SK-N-SH (cell line): ENCODE data around the gene S1PR1. TPM values are rescaled to one million over a fixed set of nuclear protein-coding genes. Genes with fewer than 3 reads are reported as not detected.

Source experiments
- CTCF ChIA-PET: fragments of 300-600, 350-600 bp; formaldehyde crosslinking; extraction: SDS; loops from one replicate; lab custom pipeline; 2021; lab: Yijun Ruan, JAX
- POLR2A ChIA-PET: fragments of 350-600 bp; sonication (Branson Sonifier 250); formaldehyde crosslinking; extraction: SDS; loops from one replicate; lab custom pipeline; 2020; ENCODE audit warnings: antibody characterized with exemption, inconsistent platforms; lab: Yijun Ruan, JAX
- DNase-seq: peaks from one replicate; pipeline ENCODE4 v3.0.0; 2012
- H2AFZ ChIP-seq: fragments of 200-600 bp; sonication (generic); 2 replicates; pipeline ENCODE4 v1.8.1; 2016; ENCODE audit warnings: antibody characterized with exemption, mild to moderate bottlenecking, low read depth
- H3F3A ChIP-seq: fragments of 200-600 bp; sonication (generic); replicated peaks from 2 replicates; pipeline ENCODE3; 2016; ENCODE audit warnings: antibody characterized with exemption, mild to moderate bottlenecking; ENCODE audit not compliant: insufficient read depth
- H3K27ac ChIP-seq, 2 experiments: fragments of 200-500 bp in 1 of 2; fragments of 200-600 bp in 1 of 2; sonication (Bioruptor generic) in 1 of 2; sonication (generic), shearing (Covaris generic) in 1 of 2; 2 replicates each; pipeline versions ENCODE4 v1.5.1 to v1.6.1; 2014 to 2016; ENCODE audit warnings: low read depth in 2 of 2, inconsistent platforms in 1 of 2, low read length in 1 of 2, mild to moderate bottlenecking in 1 of 2, mixed read lengths in 1 of 2
- H3K27me3 ChIP-seq: fragments of 200-600 bp; sonication (generic), shearing (Covaris generic); 2 replicates; pipeline ENCODE4 v1.6.1; 2016; ENCODE audit warnings: mixed run types; ENCODE audit not compliant: insufficient read depth
- H3K36me3 ChIP-seq, 2 experiments: fragments of 200-500 bp in 1 of 2; fragments of 200-600 bp in 1 of 2; sonication (Bioruptor generic) in 1 of 2; sonication (generic) in 1 of 2; replicated peaks in 1 of 2; 2 replicates each; pipeline versions ENCODE3 to v1.5.1; 2014 to 2016; ENCODE audit warnings: low read length in 1 of 2, mild to moderate bottlenecking in 1 of 2; ENCODE audit not compliant: insufficient read depth in 2 of 2, control insufficient read depth in 1 of 2
- H3K4me1 ChIP-seq, 2 experiments: fragments of 200-500 bp in 1 of 2; fragments of 200-600 bp in 1 of 2; sonication (Bioruptor generic) in 1 of 2; sonication (generic), shearing (Covaris generic) in 1 of 2; 2 replicates each; pipeline versions ENCODE4 v1.5.1 to v1.6.1; 2014 to 2016; ENCODE audit warnings: low read depth in 1 of 2, low read length in 1 of 2, mixed run types in 1 of 2; ENCODE audit not compliant: insufficient read depth in 2 of 2, control insufficient read depth in 1 of 2
- H3K4me2 ChIP-seq: fragments of 200-600 bp; sonication (generic), shearing (Covaris generic); 2 replicates; pipeline ENCODE4 v1.6.1; 2017; ENCODE audit warnings: mixed run types
- H3K4me3 ChIP-seq, 2 experiments: fragments of 200-500 bp in 1 of 2; fragments of 200-600 bp in 1 of 2; sonication (Bioruptor generic) in 1 of 2; sonication (generic), shearing (Covaris generic) in 1 of 2; 2 replicates each; pipeline versions ENCODE4 v1.5.1 to v1.8.1; 2014 to 2016; ENCODE audit warnings: low read depth in 2 of 2, inconsistent platforms in 1 of 2, low read length in 1 of 2, mild to moderate bottlenecking in 1 of 2, mixed read lengths in 1 of 2, moderate library complexity in 1 of 2
- H3K79me2 ChIP-seq: fragments of 200-600 bp; sonication (generic); 2 replicates; pipeline ENCODE4 v1.8.1; 2017; ENCODE audit warnings: mild to moderate bottlenecking; ENCODE audit not compliant: insufficient read depth
- H3K9ac ChIP-seq: fragments of 200-600 bp; sonication (generic); 2 replicates; pipeline ENCODE4 v1.6.1; 2017; ENCODE audit warnings: mixed run types
- H3K9me2 ChIP-seq: fragments of 200-600 bp; sonication (generic); 2 replicates; pipeline ENCODE4 v1.6.1; 2017; ENCODE audit warnings: mixed run types
- H3K9me3 ChIP-seq: fragments of 200-600 bp; sonication (generic); 2 replicates; pipeline ENCODE4 v1.6.1; 2017; ENCODE audit warnings: mixed run types, mild to moderate bottlenecking, moderate library complexity
- H4K20me1 ChIP-seq: fragments of 200-600 bp; sonication (generic); 2 replicates; pipeline ENCODE4 v1.6.1; 2017; ENCODE audit warnings: mild to moderate bottlenecking, mixed run types; ENCODE audit not compliant: insufficient read depth
- ELF1 ChIP-seq: IDR thresholded peaks from 2 replicates; pipeline ENCODE4 v1.4.0; 2012
- EP300 ChIP-seq, 2 experiments: IDR thresholded peaks; 2 replicates each; pipeline versions ENCODE4 v1.4.0 to v1.6.1; 2012; ENCODE audit warnings: borderline replicate concordance in 1 of 2, low read depth in 1 of 2, low read length in 1 of 2
- EZH2phosphoT487 ChIP-seq: fragments of 200-600 bp; sonication (generic); IDR thresholded peaks from 2 replicates; pipeline ENCODE4 v1.6.1; 2017; ENCODE audit warnings: low read depth, mixed run types, mild to moderate bottlenecking, antibody characterized with exemption, moderate library complexity, borderline replicate concordance
- FOSL2 ChIP-seq: IDR thresholded peaks from 2 replicates; pipeline ENCODE4 v1.4.0; 2012; ENCODE audit warnings: low read depth, mild to moderate bottlenecking, moderate library complexity, borderline replicate concordance
- FOXJ3 ChIP-seq: sonication (generic); formaldehyde crosslinking; IDR thresholded peaks from 2 replicates; pipeline ENCODE4 v1.5.1; 2020; ENCODE audit warnings: mild to moderate bottlenecking, missing genetic modification reagents
- FOXM1 ChIP-seq: IDR thresholded peaks from 2 replicates; pipeline ENCODE4 v1.4.0; 2012; ENCODE audit warnings: low read depth, mild to moderate bottlenecking
- GABPA ChIP-seq: IDR thresholded peaks from 2 replicates; pipeline ENCODE4 v1.4.0; 2012; ENCODE audit warnings: low read depth, mild to moderate bottlenecking
- GATA2 ChIP-seq: sonication (generic); formaldehyde crosslinking; IDR thresholded peaks from 2 replicates; pipeline ENCODE4 v1.5.0; 2020; ENCODE audit warnings: mild to moderate bottlenecking, missing genetic modification reagents
- IRF3 ChIP-seq: fragments of 150-350 bp; IDR thresholded peaks from 2 replicates; pipeline ENCODE4 v1.6.1; 2016; ENCODE audit warnings: mild to moderate bottlenecking, low read depth, low read length
- JUND ChIP-seq: IDR thresholded peaks from 2 replicates; pipeline ENCODE4 v1.4.0; 2012
- MAX ChIP-seq: IDR thresholded peaks from 2 replicates; pipeline ENCODE4 v1.4.0; 2012; ENCODE audit warnings: low read depth
- MEF2A ChIP-seq: IDR thresholded peaks from 2 replicates; pipeline ENCODE4 v1.4.0; 2012; ENCODE audit warnings: low read depth, borderline replicate concordance
- MXI1 ChIP-seq: IDR thresholded peaks from 2 replicates; pipeline ENCODE4 v1.6.1; 2012; ENCODE audit warnings: mild to moderate bottlenecking, low read depth, low read length, improper control_type of control experiment
- POLR2AphosphoS5 ChIP-seq: IDR thresholded peaks from 2 replicates; pipeline ENCODE4 v1.6.1; 2012; ENCODE audit warnings: low read depth, low read length
- RCOR1 ChIP-seq: fragments of 150-350 bp; IDR thresholded peaks from 2 replicates; pipeline ENCODE4 v1.6.1; 2017; ENCODE audit warnings: antibody characterized with exemption, low read length
- RXRA ChIP-seq: IDR thresholded peaks from 2 replicates; pipeline ENCODE4 v1.4.0; 2012; ENCODE audit warnings: low read depth, mild to moderate bottlenecking, borderline replicate concordance
- SIN3A ChIP-seq: IDR thresholded peaks from 2 replicates; pipeline ENCODE4 v1.6.1; 2012; ENCODE audit warnings: low read depth, mild to moderate bottlenecking, low read length, moderate library complexity, borderline replicate concordance
- TAF1 ChIP-seq: IDR thresholded peaks from 2 replicates; pipeline ENCODE4 v1.6.1; 2012; ENCODE audit warnings: low read depth, mild to moderate bottlenecking, low read length, moderate library complexity, borderline replicate concordance
- TEAD4 ChIP-seq: IDR thresholded peaks from 2 replicates; pipeline ENCODE4 v1.4.0; 2012; ENCODE audit warnings: mild to moderate bottlenecking, borderline replicate concordance; ENCODE audit not compliant: insufficient read depth
- USF2 ChIP-seq: fragments of 150-350 bp; IDR thresholded peaks from 2 replicates; pipeline ENCODE4 v1.6.1; 2017; ENCODE audit warnings: antibody characterized with exemption, low read length, low read depth, borderline replicate concordance
- WGBS: methylation state at CpG from one replicate; pipeline ENCODE4 v1.1.6; 2017; ENCODE audit warnings: low lambda C conversion rate; 5-methylcytosine and 5-hydroxymethylcytosine counted together
- polyA plus RNA-seq, 3 experiments: library from polyadenylated mRNA; depleted of rRNA; stranded (reverse); fragments of >200 nt; gene quantifications; 2 replicates each; pipeline ENCODE4 v1.2.3, GENCODE V29; 2012
- TF ChIP-seq, protein P1 (sequence below): IDR thresholded peaks from 2 replicates; pipeline ENCODE4; 2012

Gene S1PR1
- polyA plus RNA-seq, 1 of the 3 experiments (the other 2 are of a cell fraction), result 5.9 TPM

- Histone ChIP-seq H4K20me1 (no peaks in the 10 kb centered on the region), H3K79me2 (no peaks in the 10 kb centered on the region), H3K9me3 (no peaks in the 10 kb centered on the region), H3K4me3 (no peak overlapping the region), H3K9ac (no peak overlapping the region), H3K36me3 (no peaks in the 10 kb centered on the region), H2AFZ (no peak overlapping the region), H3K27me3 (no peaks in the 10 kb centered on the region), H3K4me2 (no peak overlapping the region), H3K4me1 (peaks cover 0 to 3% of the 10 kb centered on the region in 2 experiments; a peak in 1 of 4 replicates), H3F3A (no peaks in the 10 kb centered on the region), H3K9me2 (no peaks in the 10 kb centered on the region), H3K27ac (no peak overlapping the region)
- POLR2A ChIA-PET, result no interaction called here
- no peak for DNase-seq
- TF ChIP-seq GABPA, result no peak
- TF ChIP-seq FOSL2, result no peak
- no peak for TF ChIP-seq TAF1
- TF ChIP-seq JUND, result no peak
- TF ChIP-seq EZH2phosphoT487, result no peak
- TF ChIP-seq, protein P1, sequence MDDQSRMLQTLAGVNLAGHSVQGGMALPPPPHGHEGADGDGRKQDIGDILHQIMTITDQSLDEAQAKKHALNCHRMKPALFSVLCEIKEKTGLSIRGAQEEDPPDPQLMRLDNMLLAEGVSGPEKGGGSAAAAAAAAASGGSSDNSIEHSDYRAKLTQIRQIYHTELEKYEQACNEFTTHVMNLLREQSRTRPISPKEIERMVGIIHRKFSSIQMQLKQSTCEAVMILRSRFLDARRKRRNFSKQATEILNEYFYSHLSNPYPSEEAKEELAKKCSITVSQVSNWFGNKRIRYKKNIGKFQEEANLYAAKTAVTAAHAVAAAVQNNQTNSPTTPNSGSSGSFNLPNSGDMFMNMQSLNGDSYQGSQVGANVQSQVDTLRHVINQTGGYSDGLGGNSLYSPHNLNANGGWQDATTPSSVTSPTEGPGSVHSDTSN, result no peak
- no peak for TF ChIP-seq RXRA
- no peak for TF ChIP-seq POLR2AphosphoS5
- no peak for TF ChIP-seq SIN3A
- no peak for TF ChIP-seq RCOR1
- TF ChIP-seq TEAD4, result no peak
- TF ChIP-seq ELF1, result no peak
- no peak for TF ChIP-seq FOXJ3 (CRISPR knock-in tag)
- no peak for TF ChIP-seq GATA2
- no peak for TF ChIP-seq USF2
- CTCF ChIA-PET, result interaction anchor here (1.4 to 2.8 kb wide), 4 partner anchors 8 to 28 kb away, joined by 3 to 19 read pairs (median 6); no protein-coding TSS in a partner anchor
- WGBS, result 74% methylated on average over 1 of the region's 1 CpG
Observed at GRCh38 chr1:101280049-101280592, 43.3 kb downstream of the S1PR1 start.

DNA sequence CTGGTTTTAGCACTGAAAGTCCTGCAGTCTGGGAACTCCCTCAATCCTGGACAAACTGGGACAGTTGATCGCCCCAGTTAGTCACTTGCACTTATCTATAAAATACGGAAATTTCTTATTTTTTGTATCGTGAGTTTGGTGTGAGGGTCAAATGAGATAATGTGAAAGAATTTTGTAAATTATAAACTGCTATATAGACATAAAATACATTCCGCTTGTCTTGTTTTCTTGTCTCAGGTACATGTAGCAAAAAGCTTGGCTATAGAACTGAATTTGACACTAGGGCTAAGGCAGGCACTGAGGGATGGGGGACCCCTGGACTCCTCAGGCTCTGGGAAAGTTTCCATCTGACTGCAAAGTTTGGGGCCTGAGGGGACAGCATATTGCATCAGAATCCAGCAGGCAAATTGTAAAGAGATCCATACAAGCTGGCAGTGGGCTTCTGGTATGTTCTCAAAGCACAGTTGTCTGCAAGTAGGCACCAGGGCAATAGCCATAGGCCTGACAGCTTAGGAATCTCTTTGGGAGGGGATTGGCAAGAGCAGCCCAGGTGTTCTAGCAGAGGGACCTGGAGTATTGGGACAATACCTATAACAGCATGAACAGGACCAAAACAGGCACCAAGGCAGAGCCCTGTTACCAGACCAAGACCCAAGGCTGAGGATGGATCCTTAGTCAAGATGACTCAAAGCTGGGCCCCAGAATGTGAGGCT is 44.3 kb downstream of the S1PR1 start:
- Histone ChIP-seq H3K27ac (no peak overlapping the region), H4K20me1 (no peaks in the 10 kb centered on the region), H3K36me3 (no peaks in the 10 kb centered on the region), H3K4me2 (no peak overlapping the region), H3K9me3 (no peaks in the 10 kb centered on the region), H3K9ac (no peak overlapping the region), H3F3A (no peaks in the 10 kb centered on the region), H3K27me3 (no peaks in the 10 kb centered on the region), H3K4me3 (no peak overlapping the region), H3K9me2 (no peaks in the 10 kb centered on the region), H3K79me2 (no peaks in the 10 kb centered on the region), H2AFZ (no peak overlapping the region), H3K4me1 (peaks cover 0 to 3% of the 10 kb centered on the region in 2 experiments; a peak in 1 of 4 replicates)
- POLR2A ChIA-PET, result no interaction called here
- CTCF ChIA-PET, result interaction anchor here (0.9 to 2.8 kb wide), 6 partner anchors 7 to 29 kb away, joined by 3 to 19 read pairs (median 5); no protein-coding TSS in a partner anchor
- WGBS, result 93% methylated on average over 4 of the region's 4 CpGs
- DNase-seq, result no peak
- no peak for TF ChIP-seq EP300 (IDR thresholded peaks at IDR 0.05; ENCODE audit: borderline replicate concordance in 1 of 2, low read depth in 1 of 2, low read length in 1 of 2)
- no peak for TF ChIP-seq FOSL2
- no peak for TF ChIP-seq USF2
- no peak for TF ChIP-seq IRF3
- TF ChIP-seq TEAD4, result no peak
- no peak for TF ChIP-seq ELF1
- no peak for TF ChIP-seq TAF1
- no peak for TF ChIP-seq SIN3A
- TF ChIP-seq MEF2A, result no peak
- TF ChIP-seq FOXM1, result no peak
- no peak for TF ChIP-seq MAX
- TF ChIP-seq MXI1, result no peak
